Fibroblast of villous mesenchyme (primary cell): ENCODE measurements around the gene SUPT4H1. TPM values are rescaled to one million over a fixed set of nuclear protein-coding genes. Genes with fewer than 3 reads are reported as not detected.
"Not testable (repeated sequence)": the region's sequence is repeated elsewhere in the genome, so short reads cannot be mapped to it uniquely, and the experiment has no call there.

ENCODE experiments used
- DNase-seq: peaks from one replicate; pipeline ENCODE4 v3.0.0-alpha.2; 2010; ENCODE audit warnings: low read depth
- H3K4me3 ChIP-seq: 2 replicates; pipeline ENCODE4 v1.5.1; 2011; ENCODE audit warnings: low read depth, mild to moderate bottlenecking, low read length
- total RNA-seq: library from RNA; depleted of rRNA; stranded (reverse); fragments of >200 nt; gene quantifications from 2 replicates; pipeline ENCODE4 v1.2.3, GENCODE V29; 2012
- TF ChIP-seq, protein P1 (sequence below): IDR thresholded peaks from 2 replicates; pipeline ENCODE4 v1.5.1; 2012; ENCODE audit warnings: low read depth, mild to moderate bottlenecking, low read length; ENCODE audit not compliant: insufficient read depth

Gene SUPT4H1
- total RNA-seq, 1 donor, result 34.5 TPM

DNA sequence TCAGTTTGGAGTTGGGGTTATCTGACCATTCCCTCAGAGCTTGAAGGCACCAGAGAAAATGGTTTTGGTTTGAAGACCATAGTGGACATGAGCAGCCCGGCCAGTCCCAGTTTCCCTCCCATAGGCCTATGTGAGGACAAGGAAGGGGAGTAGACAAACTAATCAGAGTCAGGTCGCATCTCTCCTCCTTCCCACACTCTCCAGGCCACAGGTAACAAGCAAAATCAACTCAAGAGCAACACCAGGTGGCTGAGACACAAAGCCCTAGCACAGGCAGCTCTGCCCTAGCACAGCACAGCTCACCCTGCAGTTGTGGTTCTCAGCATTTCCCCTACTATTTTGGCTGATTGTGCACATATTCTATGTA is 7.2 kb downstream of the SUPT4H1 start:
- TF ChIP-seq, protein P1, sequence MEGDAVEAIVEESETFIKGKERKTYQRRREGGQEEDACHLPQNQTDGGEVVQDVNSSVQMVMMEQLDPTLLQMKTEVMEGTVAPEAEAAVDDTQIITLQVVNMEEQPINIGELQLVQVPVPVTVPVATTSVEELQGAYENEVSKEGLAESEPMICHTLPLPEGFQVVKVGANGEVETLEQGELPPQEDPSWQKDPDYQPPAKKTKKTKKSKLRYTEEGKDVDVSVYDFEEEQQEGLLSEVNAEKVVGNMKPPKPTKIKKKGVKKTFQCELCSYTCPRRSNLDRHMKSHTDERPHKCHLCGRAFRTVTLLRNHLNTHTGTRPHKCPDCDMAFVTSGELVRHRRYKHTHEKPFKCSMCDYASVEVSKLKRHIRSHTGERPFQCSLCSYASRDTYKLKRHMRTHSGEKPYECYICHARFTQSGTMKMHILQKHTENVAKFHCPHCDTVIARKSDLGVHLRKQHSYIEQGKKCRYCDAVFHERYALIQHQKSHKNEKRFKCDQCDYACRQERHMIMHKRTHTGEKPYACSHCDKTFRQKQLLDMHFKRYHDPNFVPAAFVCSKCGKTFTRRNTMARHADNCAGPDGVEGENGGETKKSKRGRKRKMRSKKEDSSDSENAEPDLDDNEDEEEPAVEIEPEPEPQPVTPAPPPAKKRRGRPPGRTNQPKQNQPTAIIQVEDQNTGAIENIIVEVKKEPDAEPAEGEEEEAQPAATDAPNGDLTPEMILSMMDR, result no peak
- no peak overlapping the region for H3K4me3 ChIP-seq
- no peak for DNase-seq

DNA sequence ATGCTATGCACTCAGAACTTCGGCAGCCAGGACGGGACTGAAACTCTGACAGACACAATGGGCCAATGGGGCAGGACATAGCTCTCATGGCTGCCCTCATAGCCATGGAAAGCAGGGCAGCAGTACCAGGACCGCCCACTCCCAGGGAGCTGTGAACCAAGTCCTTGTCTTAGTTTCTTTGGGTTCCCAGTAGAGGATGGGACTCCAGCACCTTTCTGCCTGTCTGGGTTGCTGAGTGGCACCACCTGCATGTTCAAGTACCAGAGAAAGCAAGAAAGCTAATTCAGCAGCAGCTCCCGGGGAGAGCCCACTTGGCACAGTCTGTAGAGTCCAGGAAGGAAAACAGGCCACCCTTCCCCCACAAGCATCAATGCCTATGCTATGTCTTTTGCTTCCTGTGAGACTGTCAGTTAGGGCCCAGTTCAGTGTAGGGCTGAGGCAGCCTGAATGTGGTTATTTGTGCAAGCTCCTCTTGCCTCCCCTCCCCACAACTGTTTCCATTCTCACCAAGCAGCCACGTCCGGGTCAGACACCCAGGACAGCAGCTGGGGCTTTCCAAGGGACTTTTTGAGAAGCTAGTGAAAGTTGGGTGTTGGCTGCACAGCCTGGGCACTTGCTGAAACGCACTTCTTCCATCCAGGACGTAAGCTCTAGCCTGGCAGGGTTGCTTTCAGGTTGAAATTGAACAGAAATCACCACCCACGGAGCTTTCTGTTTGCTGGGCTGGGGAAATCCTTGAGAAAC is 7.8 kb downstream of the SUPT4H1 start:
- TF ChIP-seq, protein P1, result no peak
- H3K4me3 ChIP-seq, result no peak overlapping the region
- no peak for DNase-seq

DNA sequence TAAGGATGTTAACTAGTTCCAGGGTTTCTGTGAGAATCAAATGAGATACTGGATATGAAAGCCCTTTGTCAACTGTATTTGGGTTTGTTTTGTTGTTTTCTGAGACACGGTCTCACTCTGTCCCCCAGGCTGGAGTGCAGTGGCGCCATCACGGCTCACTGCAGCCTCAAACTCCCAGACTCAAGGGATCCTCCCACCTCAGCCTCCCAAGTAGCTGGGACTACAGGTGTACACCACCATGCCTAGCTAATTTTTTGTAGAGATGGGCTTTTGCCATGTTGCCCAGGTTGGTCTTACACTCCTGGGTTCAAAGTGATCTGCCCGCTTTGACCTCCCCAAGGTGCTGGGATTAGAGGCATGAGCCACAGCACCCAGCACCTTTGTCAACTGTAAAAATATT is 8.9 kb downstream of the SUPT4H1 start:
- no peak overlapping the region for H3K4me3 ChIP-seq
- no peak for DNase-seq
- TF ChIP-seq, protein P1, result no peak

DNA sequence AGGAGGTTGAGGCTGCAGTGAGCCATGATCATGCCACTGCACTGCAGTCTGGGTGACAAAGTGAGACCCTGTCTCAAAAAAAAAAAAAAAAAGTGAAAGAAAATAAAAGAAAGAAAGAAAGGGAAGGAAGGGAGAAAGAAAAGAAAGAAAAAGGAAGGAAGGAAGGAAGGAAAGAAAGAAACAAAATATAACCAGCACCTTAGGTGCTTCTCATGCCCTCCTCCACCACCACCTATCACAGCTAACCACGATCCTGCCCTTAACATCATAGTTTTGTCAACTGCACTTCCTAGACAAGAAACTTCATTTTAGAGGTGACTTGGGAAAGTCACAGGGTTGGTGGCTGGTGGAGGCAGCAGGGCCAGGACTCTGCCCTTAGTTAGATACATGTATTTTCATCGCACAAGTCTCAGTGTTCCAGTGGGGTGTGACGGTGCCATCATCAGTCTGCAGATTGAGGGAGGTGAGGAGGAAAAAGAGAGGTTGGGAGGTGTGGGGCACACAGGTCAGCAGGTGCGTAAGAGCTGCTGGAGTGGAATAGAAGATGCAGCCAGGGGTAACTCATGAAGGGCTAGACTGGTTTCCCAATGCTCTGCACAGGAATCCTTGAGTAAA is 10.0 kb downstream of the SUPT4H1 start:
- TF ChIP-seq, protein P1, result no peak
- no peak for DNase-seq
- H3K4me3 ChIP-seq, result no peak overlapping the region

DNA sequence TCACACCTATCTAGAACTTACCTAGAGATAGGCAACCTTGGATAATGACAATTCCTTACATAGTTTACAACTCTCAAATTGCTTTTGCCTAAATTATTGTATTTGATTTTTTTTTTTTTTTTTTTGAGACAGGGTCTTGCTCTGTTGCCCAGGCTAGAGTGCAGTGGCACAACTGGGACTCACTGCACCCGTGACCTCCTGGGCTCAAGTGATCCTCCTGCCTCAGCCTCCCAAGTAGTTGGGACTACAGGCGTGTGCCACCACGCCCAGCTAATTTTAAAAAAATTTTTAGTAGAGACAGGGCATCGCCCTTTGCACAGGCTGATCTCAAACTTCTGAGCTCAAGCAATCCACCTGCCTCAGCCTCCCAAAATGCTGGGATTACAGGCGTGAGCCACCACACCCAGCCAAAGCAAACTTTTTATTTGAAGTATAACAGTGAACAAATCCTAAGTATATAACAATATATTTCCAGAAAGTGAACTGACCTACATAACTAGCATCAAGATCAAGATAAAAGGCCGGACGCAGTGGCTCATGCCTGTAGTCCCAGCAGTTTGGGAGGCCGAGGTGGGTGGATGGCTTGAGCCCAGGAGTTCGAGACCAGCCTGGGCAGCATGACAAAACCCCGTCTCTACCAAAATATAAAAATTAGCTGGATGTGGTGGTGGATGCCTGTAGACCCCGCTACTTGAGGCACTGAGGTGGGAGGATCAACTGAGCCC is 10.7 kb downstream of the SUPT4H1 start:
- H3K4me3 ChIP-seq, DNase-seq: not testable (repeated sequence)

DNA sequence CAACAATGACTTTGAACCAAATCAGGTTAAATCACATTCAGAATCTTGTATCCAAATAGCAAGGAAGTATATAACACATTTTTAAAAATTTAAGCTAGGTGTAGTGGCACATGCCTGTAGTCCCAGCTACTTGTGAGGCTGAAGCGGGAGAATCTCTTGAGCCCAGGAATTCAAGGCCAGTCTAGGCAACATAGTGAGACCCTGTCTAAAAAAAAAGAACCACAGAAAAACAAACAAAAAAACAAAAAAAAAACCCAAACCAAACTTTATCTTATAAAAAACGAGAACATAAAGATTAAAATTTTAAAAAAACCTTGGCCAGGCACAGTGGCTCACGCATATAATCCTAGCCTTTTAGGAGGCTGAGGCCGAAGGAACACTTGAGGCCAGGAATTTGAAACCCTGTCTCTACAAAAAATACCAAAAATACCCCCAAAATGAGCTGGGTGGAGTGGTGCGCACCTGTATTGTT is 11.6 kb downstream of the SUPT4H1 start:
- no peak overlapping the region for H3K4me3 ChIP-seq
- DNase-seq, result no peak
- TF ChIP-seq, protein P1, result no peak

DNA sequence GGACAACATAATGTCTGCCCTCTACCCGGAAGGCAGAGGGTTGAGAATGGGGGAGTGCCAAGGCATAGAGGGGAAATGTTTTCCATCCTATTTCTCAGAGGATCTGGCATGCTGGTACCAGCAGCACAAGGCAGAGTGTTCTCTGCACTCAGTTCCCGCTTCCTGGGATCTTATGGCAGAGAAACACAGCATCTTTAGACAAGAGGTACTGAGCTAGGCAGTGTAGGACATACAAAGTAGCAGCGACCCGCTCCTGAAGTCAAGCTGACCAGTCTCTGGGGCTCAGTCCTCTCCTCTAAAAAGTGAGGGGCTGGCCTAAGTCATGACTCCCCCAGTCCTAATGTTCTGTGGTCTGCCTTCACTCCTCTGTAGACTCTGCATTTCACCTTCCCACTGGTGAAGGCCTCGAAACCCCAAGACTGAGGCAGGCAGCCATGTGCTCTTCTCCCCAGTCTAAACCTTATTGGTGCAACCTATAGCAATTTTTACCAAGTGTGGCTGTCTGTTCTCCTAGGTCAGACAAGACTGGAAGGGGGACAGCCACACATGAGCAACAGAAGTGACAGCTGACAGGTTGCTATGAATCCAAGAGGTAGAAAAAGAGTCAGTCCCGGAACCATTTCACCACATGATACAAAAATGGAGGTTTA is 12.1 kb downstream of the SUPT4H1 start:
- no peak for DNase-seq
- TF ChIP-seq, protein P1, result no peak

More for the DNA sequence above, 12.1 kb downstream of the SUPT4H1 start:
- H3K4me3 ChIP-seq, result no peak overlapping the region
